ENCODE data around the gene DESI1. TPM values are rescaled to one million over a fixed set of nuclear protein-coding genes. Genes with fewer than 3 reads are reported as not detected.

DESI1 gene
- total RNA-seq, 1 donor from 2014 or later: 31.5 TPM

GRCh38 chr22:41625577-41625976, 4.7 kb upstream of the DESI1 start:
- Mint-ChIP-seq H3K27me3 (no peaks in the 10 kb centered on the region), H3K4me1 (ENCODE audit: unreplicated experiment) (peaks cover 8% of the 10 kb centered on the region), H3K36me3 (peaks cover 38% of the 10 kb centered on the region), H3K9me3 (peaks cover 4% of the 10 kb centered on the region), H3K27ac (no peak overlapping the region), H3K4me3 (no peak overlapping the region)
- no peak for TF ChIP-seq CTCF (conservative IDR thresholded peaks at IDR 0.05)
- DNase-seq (ENCODE audit: extremely low spot score, unreplicated experiment): no peak

DNA sequence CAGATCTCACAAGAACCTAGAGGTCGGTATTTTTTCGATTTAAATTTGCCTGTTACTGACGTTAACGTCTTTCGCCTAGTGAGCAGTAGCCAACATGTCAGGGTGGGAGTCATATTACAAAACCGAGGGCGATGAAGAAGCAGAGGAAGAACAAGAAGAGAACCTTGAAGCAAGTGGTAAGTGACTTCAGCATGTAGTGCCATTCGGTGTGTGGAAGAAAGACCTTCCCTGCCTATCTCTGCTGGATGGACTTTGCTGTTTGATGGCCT, 1.0 kb upstream of the DESI1 start:
- Mint-ChIP-seq H3K9me3 (no peaks in the 10 kb centered on the region), H3K36me3 (peaks cover 14% of the 10 kb centered on the region), H3K4me3 (peak overlapping the region; percentile 95), H3K27ac (peak overlapping the region; percentile 97), H3K27me3 (no peaks in the 10 kb centered on the region), H3K4me1 (ENCODE audit: unreplicated experiment) (peaks cover 25% of the 10 kb centered on the region)
- TF ChIP-seq CTCF (conservative IDR thresholded peaks at IDR 0.05): no peak
- DNase-seq (ENCODE audit: extremely low spot score, unreplicated experiment): no peak

DNA sequence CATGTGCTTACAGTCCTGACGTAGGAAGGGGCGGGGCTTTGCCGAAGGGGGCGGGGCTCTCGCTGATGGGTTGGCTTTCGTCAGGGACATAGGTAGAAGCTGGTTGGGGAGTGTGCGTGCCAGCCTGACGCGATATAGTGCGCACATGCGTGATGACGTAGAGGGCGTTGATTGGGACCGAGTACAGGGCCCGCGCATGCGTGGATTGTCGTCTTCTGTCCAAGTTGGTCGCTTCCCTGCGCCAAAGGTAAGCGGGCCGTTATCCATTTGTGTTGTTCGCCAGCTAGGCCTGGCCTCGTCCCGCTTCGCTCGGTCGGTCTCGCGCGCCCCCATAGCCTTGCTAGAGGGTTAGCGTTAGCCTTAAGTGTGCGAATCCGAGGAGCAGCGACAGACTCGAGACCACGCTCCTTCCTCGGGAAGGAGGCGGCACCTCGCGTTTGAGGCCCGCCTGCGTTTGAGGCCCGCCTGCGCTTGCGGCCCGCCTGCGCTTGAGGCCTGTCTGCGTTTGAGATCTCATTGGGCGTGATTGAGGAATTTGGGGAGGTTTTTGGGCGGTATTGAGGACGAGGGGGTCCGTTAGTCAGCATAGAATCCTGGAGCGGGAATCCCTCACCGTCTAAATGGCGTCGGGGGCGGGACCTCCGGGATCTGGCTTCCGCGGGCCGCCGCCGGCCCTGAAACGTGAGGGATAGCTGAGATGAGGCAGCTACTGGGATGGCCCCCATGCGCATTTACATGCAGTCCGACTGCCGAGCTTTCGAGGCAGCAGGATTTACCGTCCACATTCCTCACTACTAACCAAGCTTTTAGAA, 462 bp upstream of the DESI1 start, which contains the start of gene XRCC6:
Gene XRCC6, plus strand, starts transcription at position 197 of the 812 bp plus-strand sequence. CDS start 710 bp downstream, outside the sequence.
- DNase-seq (ENCODE audit: extremely low spot score, unreplicated experiment): peak; percentile 100
- Mint-ChIP-seq H3K27ac (peak within 1 kb of the TSS; percentile 97), H3K36me3 (peaks cover 13% of the 10 kb centered on the region), H3K9me3 (no peaks in the 10 kb centered on the region), H3K27me3 (no peaks in the 10 kb centered on the region), H3K4me3 (peak within 1 kb of the TSS; percentile 95), H3K4me1 (ENCODE audit: unreplicated experiment) (peaks cover 30% of the 10 kb centered on the region)
- TF ChIP-seq CTCF (conservative IDR thresholded peaks at IDR 0.05): no peak

GRCh38 chr22:41619979-41620588, 759 bp downstream of the DESI1 start:
- peak overlapping the region; percentile 95 for H3K4me3 Mint-ChIP-seq
- peak; percentile 70 for DNase-seq (ENCODE audit: extremely low spot score, unreplicated experiment)
- peaks cover 30% of the 10 kb centered on the region for H3K4me1 Mint-ChIP-seq (ENCODE audit: unreplicated experiment)
- H3K36me3 Mint-ChIP-seq: peaks cover 9% of the 10 kb centered on the region
- no peak for TF ChIP-seq CTCF (conservative IDR thresholded peaks at IDR 0.05)
- no peaks in the 10 kb centered on the region for H3K27me3 Mint-ChIP-seq
- H3K9me3 Mint-ChIP-seq: no peaks in the 10 kb centered on the region
- H3K27ac Mint-ChIP-seq: peak overlapping the region; percentile 97

GRCh38 chr22:41613456-41613855, 7.4 kb downstream of the DESI1 start:
- no peak for TF ChIP-seq CTCF (conservative IDR thresholded peaks at IDR 0.05)
- Mint-ChIP-seq H3K4me3 (no peak overlapping the region), H3K36me3 (peaks cover 3% of the 10 kb centered on the region), H3K27me3 (no peaks in the 10 kb centered on the region), H3K27ac (peak overlapping the region; percentile 46), H3K9me3 (no peaks in the 10 kb centered on the region), H3K4me1 (ENCODE audit: unreplicated experiment) (peaks cover 9% of the 10 kb centered on the region)
- DNase-seq (ENCODE audit: extremely low spot score, unreplicated experiment): no peak
